Stimulated activated naive CD4-positive, alpha-beta T cell treated with Interleukin-2 at 50 U/mL for 16 hours (primary cell): ENCODE results near the gene SRRM5.
A peak's percentile ranks its signal among the peaks of the same experiment; 100 is the strongest.
"Not testable (repeated sequence)": the region's sequence is repeated elsewhere in the genome, so short reads cannot be mapped to it uniquely, and the experiment has no call there.

Experiments used
- DNase-seq: peaks from one replicate; lab custom pipeline; 2025; lab: John Stamatoyannopoulos, UW

SRRM5 gene, protein sequence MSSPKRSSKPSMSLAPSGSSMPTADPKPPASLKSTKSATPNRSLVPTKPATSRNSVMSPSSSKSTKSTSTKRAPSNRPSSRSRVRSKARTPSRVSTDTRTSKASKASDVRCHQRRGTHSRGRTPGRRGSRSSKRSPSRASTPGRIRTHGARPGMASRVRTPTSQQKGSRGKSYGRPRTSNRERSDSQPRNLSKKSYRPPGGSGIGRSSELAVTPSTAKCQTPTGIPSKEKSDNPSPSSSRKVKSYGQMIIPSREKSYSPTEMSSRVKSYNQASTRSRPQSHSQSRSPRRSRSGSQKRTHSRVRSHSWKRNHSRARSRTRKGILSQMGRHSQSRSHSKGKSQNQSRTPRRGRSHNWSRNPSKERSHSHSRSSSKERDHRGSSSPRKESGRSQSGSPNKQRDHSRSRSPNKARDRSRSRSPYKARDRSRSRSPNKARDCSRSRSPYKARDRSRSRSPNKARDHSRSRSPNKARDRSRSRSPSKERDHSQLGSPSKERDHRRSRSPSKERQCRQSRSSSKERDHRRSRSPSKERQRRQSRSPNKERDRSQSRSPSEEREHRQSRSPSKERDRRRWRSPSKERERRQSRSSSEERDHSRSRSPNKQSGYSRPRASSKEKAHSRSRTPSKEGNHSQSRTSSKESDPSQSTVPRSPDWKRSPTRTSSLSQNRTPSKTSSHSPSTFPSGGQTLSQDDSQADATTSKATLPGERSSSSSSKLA

DNA sequence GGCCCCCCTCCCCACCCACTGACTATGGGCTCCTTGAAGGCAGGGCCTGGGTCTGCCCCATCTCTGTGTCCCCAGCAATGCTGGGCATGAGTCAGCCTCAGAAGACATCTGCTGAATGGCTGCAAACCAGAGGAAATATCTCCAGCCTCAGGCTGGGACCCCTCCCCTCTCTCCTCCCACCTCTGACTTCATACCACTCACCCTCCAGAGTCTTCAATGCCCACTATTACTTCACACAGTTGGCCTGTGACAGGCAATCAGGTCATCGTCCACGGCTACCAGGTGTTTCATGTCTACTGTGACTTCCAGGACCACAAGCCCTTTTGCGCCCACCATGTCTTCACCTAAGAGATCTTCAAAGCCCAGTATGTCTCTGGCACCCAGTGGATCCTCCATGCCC is at the start of gene SRRM5:
TSS of gene SRRM5 (plus strand) at position 301 of the 400 bp plus-strand sequence. CDS start at position 335, 34 bp downstream.
- no peak for DNase-seq

DNA sequence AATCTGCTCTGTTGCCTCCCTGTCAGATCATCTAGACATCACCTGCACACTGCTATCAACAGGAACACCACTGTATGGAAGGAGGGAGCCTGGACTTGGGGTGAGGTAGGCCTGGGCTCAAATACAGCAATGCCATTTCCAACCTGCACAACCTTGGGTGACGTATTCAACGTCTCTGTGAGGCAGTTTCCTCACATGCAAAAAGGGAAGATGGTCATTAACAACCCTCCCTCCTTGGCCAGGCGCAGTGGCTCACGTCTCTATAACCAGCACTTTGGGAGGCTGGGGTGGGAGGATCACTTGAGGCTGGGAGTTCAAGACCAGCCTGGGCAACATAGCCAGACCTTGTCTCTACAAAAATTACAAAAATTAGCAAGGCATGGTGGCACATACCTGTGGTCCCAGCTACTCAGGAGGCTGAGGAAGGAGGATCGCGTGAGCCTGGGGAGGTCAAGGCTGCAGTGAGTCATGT is 49.6 kb upstream of the SRRM5 start:
- no peak for DNase-seq

DNA sequence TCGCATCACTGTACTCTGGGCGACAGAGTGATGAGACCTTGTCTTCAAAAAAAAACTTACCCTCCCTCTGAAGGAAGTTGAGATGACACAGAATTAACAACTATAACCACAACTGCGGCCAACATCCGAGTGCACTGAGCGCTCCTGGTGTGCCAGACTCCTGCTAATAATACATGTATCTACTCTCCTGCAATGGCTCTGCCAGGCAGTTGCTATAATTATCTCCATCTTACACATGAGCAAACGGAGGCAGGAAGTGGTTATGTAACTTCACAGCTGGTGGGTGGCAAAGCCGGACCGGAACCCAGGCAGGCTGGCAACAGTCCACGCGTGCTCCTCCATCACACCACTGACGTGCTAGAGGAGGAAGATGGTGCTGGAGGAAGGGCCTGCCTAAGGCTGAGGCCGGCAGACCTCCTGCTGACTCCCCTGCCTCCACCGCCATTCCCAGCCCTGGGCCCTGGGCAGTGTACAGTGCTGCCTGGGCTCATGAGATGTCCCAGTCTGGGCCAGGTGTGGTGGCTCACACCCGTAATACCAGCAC is 49.1 kb upstream of the SRRM5 start:
- DNase-seq, result peak; percentile 66

DNA sequence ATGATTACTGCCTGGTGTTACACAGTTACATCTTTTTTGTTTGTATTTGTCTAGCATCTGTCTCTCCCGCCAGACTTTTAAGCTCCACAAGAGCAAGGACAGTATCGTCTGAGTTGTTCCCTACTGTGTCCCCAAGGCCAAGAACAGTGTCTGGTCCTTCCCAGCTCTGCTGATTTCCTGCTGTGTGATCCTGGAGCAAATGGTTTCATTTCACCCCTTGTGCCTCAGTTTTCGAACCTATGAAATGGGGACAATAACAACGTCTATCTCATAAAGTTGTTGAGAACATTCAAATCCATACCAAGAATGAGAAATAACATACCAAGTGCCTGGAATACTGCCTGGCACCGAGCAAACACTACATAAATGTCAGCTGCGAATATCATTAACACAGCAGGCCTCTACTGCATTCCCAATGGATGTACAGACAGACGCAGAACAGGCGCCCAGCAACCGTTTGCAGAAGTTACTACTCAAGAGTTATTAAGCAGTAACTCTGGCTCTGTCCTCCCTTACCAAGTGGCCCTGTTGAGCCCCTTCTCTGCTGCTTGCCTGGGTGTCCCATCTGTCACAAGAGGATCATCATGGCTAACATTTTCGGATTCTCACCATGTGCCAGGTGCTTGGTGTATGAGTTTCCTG is 48.0 kb upstream of the SRRM5 start:
- DNase-seq, result no peak

DNA sequence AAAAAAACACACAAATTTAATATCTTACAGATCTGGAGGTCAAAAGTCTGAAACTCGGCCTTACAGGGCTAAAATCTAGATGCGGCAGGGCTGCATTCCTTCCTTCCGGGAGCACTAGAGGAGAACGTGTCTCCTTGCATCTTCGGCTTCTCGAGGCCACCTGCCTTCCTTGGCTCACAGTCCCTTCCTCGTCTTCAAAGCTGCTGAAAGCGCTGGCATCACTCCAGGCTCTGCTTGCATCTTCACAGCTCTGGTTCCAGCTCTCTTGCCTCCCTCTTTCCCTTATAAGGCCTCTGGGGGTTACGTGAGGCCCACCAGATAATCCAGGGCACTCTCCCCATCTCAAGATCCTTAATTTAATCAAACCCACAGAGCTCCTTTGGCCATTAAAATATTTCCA is 47.1 kb upstream of the SRRM5 start:
- DNase-seq, result no peak

DNA sequence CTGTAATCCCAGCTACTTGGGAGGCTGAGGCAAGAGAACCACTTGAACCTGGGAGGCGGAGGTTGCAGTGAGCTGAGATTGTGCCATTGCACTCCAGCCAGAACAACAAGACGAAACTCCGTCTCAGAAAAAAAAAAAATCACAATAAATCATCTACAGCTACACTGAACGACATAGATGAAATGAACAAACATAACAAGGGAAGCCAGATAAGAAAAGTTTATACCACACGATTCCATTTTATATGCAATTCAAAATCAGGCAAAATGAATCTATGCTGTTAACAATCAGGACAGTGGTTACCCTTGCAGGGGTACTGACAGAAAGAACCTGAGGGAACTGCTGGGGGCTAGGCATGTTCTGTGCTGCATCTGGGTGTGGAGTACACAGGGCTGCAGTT is 42.2 kb upstream of the SRRM5 start:
- DNase-seq, result no peak

DNA sequence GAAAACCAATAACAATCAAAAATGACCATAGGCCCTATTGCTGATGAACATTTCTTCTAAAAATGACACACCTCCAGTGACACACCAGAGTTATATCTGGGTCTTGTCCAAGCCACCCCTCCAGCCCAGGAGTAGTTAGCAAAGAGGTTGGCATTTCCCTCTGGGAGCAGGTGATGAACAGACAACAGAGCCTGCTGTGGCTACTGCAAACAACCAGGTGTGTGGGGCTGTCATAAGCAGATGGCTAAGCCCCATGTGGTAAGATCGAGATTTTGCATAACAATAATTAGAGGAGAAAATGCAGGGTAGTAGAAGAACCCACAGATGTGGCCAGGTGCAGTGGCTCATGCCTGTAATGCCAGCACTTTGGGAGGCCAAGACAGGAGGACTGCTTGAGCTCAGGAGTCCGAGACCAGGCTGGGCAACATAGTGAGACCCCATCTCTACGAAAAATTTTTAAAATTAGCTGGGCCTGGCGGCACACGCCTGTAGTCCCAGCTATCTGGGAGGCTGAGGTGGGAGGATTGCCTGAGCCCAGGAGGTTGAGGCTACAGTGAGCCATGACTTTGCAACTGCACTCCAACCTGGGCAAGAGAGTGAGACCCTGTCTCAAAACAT is 41.6 kb upstream of the SRRM5 start:
- no peak for DNase-seq

DNA sequence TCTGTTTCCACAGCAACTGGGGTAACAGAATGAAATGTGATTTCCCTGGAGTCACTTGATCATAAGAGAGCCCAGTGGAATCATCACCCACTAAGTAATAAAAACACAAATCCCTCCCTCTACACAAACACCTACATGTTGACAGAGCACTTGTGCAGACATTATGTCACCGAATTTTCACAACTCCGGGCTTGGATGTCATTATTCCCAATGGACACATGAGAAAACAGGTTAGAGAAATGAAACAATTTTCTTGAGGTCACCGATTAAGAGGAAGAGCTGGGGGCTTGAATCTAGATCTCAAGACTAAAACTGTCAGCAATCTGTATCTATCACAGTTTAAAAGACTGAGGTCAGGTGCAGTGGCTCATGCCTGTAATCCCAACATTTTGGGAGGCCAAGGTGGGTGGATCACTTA is 39.7 kb upstream of the SRRM5 start:
- no peak for DNase-seq

DNA sequence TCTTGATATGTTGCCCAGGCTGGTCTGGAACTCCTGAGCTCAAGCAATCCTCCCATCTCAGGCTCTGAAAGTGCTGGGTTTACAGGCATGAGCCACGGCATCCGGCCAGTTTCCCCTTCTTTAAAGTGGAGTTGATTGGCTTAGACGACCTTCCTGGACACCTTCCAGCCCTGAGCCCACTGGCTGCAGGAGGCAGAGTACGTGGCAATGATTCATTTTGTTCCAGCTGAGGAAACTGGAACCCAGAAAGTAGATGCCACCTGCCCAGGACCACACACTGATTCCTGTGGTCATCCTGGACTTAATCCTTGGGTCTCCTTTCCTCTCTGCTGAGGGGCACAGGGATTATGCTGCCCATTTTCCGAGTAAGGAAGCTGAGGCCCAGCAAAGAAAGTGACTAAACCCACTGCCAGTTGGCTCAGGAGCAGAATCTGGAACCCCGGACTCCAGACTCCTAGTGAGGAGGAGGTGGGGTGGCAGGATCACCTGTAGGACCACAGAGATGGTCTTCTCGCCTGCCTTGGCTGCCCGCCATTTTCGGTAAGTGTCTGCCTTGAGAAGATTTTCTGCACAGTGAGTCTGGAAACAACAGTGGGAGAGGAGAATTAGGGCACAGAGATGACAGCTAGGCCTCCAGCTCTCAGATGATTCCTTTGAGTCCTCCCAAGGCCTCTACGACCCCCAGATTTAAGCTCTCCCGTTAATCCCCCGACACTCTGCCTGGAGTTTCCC is 37.3 kb upstream of the SRRM5 start:
- DNase-seq, result no peak

DNA sequence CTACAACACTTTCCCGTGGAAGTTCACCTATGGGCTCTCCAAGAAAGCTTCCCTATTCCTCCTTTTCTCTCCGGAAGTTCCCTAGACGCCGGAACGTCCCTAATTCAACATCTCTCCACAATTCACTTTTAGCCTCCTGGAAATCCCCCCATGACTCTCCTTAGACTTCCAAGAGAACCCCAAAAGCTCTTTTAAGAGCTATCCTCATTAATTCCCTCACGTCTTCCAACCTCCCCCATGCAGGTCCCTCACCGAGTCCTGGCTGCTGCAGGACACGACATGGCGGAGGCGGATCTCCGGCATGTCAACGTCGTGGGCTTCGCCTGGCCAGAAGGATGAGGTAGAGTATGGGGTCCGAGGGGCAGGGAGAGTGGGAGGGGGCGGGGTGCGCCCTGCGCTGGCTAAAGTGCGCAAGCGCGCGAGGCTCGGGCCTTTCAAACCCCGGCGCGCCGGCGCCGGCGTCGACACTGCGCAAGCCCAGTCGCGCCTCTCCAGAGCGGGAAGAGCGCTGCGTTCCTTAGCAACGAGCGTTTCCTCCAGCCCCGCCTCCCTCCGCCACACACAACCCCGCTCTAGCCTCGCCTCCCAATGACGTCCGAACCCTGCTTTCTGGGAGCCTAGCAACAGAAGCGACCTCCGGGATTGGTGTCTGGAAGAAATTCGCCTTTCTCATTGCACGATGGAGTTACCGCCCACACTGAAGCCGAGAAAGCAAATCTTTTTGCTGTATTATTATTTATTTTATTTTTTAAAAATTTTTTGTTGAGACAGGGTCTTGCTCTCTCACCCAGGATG is 36.5 kb upstream of the SRRM5 start, which contains the start of the genes PINLYP and XRCC1:
TSS of gene PINLYP (plus strand) at position 646 of the 795 bp plus-strand sequence. CDS start 1,391 bp downstream, outside the sequence.
TSS of gene XRCC1 (minus strand) at position 372 of the 795 bp plus-strand sequence. CDS start at position 303, 69 bp downstream.
- DNase-seq, result peak; percentile 96

DNA sequence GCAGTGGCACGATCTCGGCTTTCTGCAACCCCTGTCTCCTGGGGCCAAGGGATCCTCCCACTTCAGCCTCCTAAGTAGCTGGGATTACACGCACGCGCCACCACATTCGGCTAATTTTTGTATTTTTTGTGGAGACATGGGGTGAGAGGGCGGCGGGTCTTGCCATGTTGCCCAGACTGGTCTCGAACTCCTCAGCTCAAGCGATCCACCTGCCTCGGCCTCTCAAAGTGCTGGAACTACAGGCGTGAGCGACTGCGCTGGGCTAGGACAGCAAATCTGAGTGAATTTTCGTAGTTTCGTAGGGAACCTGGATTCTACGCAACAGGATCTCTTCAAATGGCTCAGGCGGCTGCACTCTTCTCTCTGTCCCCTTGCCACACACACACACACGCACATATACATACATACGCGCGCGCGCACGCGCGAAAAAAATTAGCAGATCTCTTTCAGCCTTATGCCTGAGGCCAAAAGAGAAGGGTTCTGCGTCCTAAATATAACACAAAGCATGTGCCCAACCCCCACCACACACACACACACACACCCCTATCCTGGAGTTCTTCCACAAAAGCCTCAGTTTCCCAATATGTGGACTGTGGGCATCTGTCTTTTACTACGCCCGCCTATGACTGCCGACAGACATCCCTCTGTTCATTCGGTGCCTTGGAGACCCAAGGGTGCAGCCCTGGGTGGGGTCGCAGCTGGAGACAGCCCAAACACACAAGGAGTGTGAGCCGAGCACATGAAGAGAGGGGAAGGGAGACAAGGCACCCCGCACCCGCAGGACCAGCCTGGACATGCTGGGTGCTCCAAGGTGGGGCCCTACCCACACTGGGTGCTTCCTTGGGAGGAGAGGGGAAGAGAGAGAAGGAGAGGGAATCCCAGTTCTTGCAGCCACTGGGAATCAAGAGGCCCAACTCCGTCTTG is 35.7 kb upstream of the SRRM5 start:
- no peak for DNase-seq

DNA sequence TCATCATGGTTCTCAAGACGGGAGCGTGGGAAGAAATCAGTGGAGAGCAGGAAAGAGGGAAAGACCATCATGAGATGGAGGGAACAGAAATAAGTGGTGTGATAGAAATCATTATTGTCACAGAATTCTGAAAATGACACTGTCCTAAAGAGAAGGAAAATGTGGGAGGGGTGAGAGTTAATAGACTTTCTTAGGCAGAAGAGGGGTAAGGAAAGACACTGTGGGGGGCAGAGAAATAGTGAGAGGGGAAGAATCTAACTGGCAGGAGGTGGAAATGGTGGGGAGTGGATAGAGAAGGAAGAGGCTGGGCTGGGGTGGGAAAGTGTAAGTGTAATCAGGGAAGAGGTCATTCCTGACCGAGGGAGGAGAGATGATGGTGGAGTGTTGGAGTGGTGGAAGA is 33.1 kb upstream of the SRRM5 start:
- no peak for DNase-seq

DNA sequence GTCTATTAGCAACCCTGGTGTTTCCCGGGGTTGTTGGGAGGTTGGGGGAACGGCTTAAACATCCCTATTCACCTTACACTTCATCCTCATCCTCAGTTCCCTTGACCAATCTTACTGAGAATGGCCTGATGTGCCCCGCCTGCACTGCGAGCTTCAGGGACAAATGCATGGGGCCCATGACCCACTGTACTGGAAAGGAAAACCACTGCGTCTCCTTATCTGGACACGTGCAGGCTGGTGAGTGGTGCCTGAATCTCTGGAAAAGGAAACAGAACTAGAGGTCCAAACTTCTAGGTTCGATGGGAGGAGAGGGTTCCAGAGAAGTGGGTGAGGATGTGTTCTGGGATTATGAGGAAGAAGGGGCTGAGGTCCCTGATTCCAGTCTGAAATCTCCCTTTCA is 30.4 kb upstream of the SRRM5 start:
- no peak for DNase-seq

DNA sequence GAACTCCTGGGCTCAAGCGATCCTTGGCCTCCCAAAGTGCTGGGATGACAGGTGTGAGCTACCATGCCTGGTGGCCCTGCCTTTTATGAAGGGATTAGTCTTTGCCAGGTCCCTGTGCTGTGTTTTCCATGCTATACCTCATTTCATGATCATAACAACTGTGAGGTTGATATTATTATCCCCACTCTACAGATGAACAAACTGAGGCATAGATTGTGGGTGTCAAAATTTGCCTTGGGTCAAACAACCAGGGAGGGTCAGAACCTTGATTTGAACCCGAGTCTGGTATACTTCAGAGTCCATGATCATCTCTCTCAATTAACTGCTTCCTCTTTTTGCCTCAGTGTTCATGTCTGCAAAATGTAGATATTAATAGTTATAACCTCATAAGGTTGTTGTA is 29.4 kb upstream of the SRRM5 start:
- DNase-seq, result no peak

DNA sequence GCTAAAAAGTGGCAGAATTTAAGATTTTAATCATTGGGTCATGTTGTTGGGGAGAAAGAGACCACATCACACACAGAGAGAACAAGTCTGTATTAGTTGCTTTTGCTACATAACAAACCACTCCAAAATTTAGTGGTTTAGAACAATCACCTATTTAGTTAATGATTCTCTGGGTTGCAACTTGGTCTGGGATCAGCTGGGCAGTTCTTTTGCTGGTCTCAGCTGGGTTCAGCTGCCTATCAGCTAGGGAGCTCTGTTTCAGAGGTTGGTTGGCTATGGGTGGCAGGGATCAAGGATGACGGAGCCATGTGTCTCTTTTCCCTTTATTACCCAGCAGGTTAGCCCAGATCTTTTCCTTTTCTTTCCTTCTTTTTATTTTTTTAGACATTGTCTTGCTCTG is 27.4 kb upstream of the SRRM5 start:
- no peak for DNase-seq

DNA sequence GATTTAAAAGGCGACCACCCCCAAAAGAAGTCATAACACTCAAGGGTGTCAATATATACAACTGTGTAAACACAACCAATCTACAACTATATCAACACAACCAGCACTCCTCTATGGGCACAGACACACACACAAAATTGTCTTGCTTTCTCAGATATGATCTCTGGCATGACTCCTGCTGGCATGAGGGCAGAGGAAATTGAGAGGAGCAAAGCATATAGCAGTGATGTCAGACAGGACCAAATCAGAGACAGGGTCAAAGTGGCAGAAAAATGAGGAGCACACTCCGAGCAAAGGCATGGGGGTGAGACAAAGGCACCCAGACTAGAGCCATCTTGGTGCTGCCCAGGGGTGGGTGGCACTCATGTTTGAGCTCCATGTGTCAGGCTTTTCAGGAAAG is 25.5 kb upstream of the SRRM5 start:
- no peak for DNase-seq

DNA sequence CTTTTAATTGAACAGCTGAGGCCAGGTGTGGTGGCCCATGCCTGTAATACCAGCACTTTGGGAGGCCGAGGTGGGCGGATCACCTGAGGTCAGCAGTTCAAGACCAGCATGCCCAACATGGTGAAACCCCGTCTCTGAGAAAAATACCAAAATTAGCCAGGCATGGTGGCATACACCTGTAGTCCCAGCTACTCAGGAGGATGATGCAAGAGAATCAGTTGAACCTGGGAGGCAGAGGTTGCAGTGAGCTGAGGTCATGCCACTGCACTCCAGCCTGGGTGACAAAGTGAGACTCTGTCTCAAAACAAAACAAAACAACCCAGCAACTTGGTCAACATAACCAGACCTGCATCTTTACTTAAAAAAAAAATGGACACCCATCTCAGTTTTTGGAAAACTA is 24.9 kb upstream of the SRRM5 start:
- DNase-seq, result not testable (repeated sequence)

DNA sequence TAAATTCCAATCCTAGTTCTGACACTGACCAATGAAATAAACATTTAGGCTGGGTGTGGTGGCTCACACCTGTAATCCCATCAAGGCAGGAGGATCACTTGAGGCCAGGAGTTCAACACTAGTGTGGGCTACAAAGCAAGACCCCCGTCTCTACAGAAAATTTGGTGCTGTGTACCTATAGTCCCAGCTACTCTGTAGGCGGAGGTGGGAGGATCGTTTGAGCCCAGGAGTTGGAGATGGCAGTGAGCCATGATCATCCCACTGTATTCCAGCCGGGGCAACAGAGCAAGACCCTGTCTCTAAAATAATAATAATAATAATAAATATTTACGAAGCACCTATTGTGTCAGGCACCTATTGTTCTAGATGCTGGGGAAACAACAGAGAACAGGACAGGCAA is 22.6 kb upstream of the SRRM5 start:
- DNase-seq, result no peak

DNA sequence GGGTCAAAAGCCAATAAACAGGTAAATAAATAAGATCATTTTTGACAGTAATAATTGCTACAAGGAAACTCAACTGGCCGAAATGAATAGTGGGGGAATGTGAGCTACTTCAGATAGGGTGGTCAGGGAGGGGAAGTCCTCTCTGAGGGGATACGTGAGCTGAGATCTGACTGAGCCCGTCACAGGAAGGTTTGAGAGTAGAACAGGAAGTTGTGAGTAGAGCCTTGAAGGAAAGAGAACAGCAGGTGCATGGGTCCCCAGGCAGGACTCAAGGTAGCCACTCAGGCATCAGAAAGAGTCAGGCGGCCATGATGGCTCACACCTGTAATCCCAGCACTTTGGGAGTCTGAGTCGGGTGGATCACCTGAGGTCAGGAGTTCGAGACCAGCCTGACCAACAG is 22.2 kb upstream of the SRRM5 start:
- DNase-seq, result no peak
